Measurements from ENCODE around the gene TIMP4. TPM values are rescaled to one million over a fixed set of nuclear protein-coding genes. Genes with fewer than 3 reads are reported as not detected.

Gene TIMP4
- 13.3 TPM for total RNA-seq

GRCh38 chr3:12158387-12159226 lies at the start of gene TIMP4:
TSS of gene TIMP4 (minus strand) at chr3:12158912. CDS start at chr3:12158840, 72 bp downstream.
- no peak for DNase-seq

GRCh38 chr3:12205171-12205570 lies 46.5 kb upstream of the TIMP4 start:
- DNase-seq = no peak

- no peak for DNase-seq
Measured at GRCh38 chr3:12201813-12202212, 43.1 kb upstream of the TIMP4 start.

- DNase-seq = no peak
Measured at GRCh38 chr3:12198301-12198700, 39.6 kb upstream of the TIMP4 start.

GRCh38 chr3:12197475-12197874 lies 38.8 kb upstream of the TIMP4 start:
- no peak for DNase-seq

GRCh38 chr3:12196684-12197083 lies 38.0 kb upstream of the TIMP4 start:
- DNase-seq = no peak

- no peak for DNase-seq
Measured at GRCh38 chr3:12195231-12195630, 36.5 kb upstream of the TIMP4 start.

- DNase-seq = no peak
Measured at GRCh38 chr3:12194669-12195161, 36.0 kb upstream of the TIMP4 start.

GRCh38 chr3:12194209-12194608 lies 35.5 kb upstream of the TIMP4 start:
- peak; percentile 30 for DNase-seq

- DNase-seq = no peak
Measured at GRCh38 chr3:12193485-12194165, 34.9 kb upstream of the TIMP4 start.

- no peak for DNase-seq
Measured at GRCh38 chr3:12192655-12193484, 34.2 kb upstream of the TIMP4 start.

GRCh38 chr3:12192173-12192572 lies 33.5 kb upstream of the TIMP4 start:
- no peak for DNase-seq

- DNase-seq = no peak
Measured at GRCh38 chr3:12191559-12191958, 32.8 kb upstream of the TIMP4 start.

GRCh38 chr3:12190832-12191231 lies 32.1 kb upstream of the TIMP4 start:
- DNase-seq = no peak

- DNase-seq = no peak
Measured at GRCh38 chr3:12190221-12190807, 31.6 kb upstream of the TIMP4 start.

GRCh38 chr3:12188681-12189287 lies 30.1 kb upstream of the TIMP4 start:
- DNase-seq = no peak

- DNase-seq = no peak
Measured at GRCh38 chr3:12188328-12188648, 29.6 kb upstream of the TIMP4 start.

GRCh38 chr3:12187448-12188327 lies 29.0 kb upstream of the TIMP4 start:
- no peak for DNase-seq

- DNase-seq = no peak
Measured at GRCh38 chr3:12186515-12187286, 28.0 kb upstream of the TIMP4 start.

- no peak for DNase-seq
Measured at GRCh38 chr3:12186046-12186445, 27.3 kb upstream of the TIMP4 start.

Data from skin of body (tissue), 2 donors.